ENCODE data around the gene PDE2A.

The PDE2A gene

DNA sequence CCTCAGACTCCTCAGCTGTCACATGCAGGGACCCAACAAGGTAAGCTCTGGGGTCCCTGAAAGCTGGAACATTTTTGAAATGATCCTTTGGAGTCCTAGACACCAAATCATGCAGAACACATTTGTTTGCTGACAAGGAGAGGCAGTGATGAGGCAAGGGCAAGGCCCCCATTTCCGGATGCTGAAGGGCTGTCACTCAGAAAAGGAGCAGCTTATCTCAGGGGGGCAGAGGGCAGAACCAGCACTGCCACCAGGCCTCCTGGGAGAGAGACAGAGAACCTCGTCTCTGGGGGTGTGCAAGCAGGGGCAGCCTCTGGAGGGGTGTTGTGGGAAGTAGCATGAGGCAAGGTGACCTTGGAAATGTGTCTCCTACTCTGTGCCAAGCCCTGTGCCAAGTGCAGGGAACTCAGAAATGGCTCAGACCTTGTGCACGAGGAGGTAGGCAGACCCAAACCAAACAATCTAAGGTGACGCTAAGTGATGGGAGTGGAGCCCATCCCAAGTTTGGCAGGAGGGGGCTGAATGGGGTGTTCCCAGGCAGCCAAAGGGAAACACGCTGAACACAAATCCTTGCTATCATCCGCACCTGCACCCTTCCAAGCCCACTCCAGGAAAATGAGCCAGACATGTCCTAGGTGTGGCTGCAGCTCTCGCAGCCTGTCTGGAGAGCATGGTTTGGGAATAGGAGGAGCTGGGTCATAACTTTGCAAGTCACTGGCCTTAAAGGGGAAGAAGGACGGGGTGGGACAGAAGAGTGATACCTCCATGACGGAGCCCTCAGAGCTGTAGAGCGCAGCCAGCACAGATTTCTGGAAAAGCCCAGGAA lies 94.2 kb downstream of the PDE2A start:
- Histone ChIP-seq H3K9me3 (ENCODE audit: control insufficient read depth, low read length) (no peaks in the 10 kb centered on the region), H3K36me3 (ENCODE audit: control insufficient read depth, insufficient read depth, low read length) (no peaks in the 10 kb centered on the region), H3K27me3 (replicated peaks; ENCODE audit: control insufficient read depth, insufficient read depth, low read length, poor library complexity, severe bottlenecking) (no peaks in the 10 kb centered on the region), H3K4me3 (ENCODE audit: insufficient read depth, low read depth, low read length, poor library complexity, severe bottlenecking) (no peak overlapping the region), H3K4me1 (ENCODE audit: control insufficient read depth, insufficient read depth, low read length, poor library complexity, severe bottlenecking) (peaks cover 11% of the 10 kb centered on the region), H3K27ac (ENCODE audit: insufficient read depth, low read length, poor library complexity, severe bottlenecking) (no peak overlapping the region)
- no peak for DNase-seq

DNA sequence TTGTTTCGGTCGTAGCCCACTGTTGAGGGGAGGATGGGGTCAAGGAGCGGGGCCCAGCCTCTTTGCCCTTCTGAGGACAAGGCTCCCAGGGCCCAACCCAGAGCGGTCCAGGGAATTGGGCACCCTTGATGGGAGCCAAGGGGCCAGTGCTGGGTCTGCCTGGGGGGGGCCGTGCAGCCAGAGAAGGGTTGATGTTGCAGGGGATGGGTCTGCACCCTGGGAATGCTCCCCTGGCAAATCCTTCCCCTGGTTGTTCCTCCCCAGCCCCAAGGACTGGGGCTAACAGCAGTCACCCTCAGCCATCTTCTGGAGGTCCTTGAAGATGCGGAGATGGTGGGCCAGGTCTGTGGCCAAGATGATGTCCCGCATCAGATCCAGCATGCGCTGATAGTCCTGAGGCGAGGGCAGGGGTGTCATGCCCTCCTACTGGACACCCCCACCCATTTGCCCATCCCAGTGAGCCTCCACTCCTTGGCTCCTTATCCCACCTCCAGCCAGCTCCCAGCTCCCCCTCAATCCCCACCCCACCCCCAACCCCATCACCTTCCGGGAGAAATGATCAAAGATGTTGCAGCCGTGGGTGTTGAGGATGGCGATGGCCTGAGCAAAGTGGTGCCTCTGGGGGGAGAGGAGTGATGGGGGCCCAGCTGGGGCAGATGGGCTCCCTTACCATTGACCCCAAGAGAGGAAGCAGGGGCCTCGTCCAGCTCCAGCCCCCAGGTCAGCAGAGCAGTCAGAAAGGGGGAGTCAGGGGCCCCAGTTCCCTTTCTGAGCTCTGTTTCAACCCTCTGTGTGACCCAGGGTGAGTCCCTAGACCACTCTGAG lies 95.0 kb downstream of the PDE2A start:
- Histone ChIP-seq H3K27ac (ENCODE audit: insufficient read depth, low read length, poor library complexity, severe bottlenecking) (no peak overlapping the region), H3K27me3 (replicated peaks; ENCODE audit: control insufficient read depth, insufficient read depth, low read length, poor library complexity, severe bottlenecking) (no peaks in the 10 kb centered on the region), H3K9me3 (ENCODE audit: control insufficient read depth, low read length) (no peaks in the 10 kb centered on the region), H3K4me3 (ENCODE audit: insufficient read depth, low read depth, low read length, poor library complexity, severe bottlenecking) (no peak overlapping the region), H3K36me3 (ENCODE audit: control insufficient read depth, insufficient read depth, low read length) (no peaks in the 10 kb centered on the region), H3K4me1 (ENCODE audit: control insufficient read depth, insufficient read depth, low read length, poor library complexity, severe bottlenecking) (peaks cover 3% of the 10 kb centered on the region)
- no peak for DNase-seq

DNA sequence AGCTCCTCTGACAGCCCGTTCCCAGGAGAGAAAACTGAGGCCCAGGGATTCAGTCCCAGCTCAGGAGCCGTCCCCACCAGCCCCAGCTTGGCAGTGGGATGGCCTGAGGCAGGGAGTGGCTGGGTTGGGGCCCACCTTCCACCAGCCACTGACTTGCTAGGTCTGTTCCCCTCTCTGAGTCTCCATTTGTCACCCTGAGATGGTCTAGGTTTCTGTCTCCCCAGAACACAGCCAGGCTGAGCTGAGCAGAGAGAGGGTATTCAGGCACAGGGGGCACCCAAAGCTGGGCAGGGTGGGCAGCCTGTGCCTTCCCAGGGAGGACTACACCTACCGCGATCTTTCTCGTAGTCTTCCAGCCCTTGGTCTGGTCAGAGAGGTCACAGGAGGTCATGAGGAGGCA lies 95.7 kb downstream of the PDE2A start:
- Histone ChIP-seq H3K27me3 (replicated peaks; ENCODE audit: control insufficient read depth, insufficient read depth, low read length, poor library complexity, severe bottlenecking) (no peaks in the 10 kb centered on the region), H3K4me1 (ENCODE audit: control insufficient read depth, insufficient read depth, low read length, poor library complexity, severe bottlenecking) (peaks cover under 1% of the 10 kb centered on the region), H3K27ac (ENCODE audit: insufficient read depth, low read length, poor library complexity, severe bottlenecking) (no peak overlapping the region), H3K36me3 (ENCODE audit: control insufficient read depth, insufficient read depth, low read length) (no peaks in the 10 kb centered on the region), H3K4me3 (ENCODE audit: insufficient read depth, low read depth, low read length, poor library complexity, severe bottlenecking) (no peak overlapping the region), H3K9me3 (ENCODE audit: control insufficient read depth, low read length) (no peaks in the 10 kb centered on the region)
- DNase-seq, result no peak

DNA sequence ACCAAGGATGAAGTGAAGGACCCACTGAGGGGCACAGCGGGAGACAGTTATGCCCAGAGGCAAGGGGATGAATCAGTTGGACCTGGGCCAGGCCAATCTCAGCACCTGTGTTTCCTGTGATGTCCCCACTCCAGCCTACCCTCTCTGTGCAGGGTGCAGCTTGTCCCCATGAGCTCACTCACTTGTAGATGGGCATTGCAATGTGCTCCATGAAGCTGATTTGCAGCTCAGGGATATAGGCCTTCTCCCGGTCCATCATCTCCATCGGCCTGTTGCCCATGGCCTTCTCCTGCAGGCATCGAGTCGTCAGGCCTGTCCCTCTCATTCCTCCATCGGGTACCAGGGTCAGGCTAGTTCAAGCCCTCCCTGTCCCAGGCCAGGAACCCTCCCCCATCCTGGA lies 96.2 kb downstream of the PDE2A start:
- no peak overlapping the region for H3K4me3 ChIP-seq (ENCODE audit: insufficient read depth, low read depth, low read length, poor library complexity, severe bottlenecking)
- H3K27me3 ChIP-seq (replicated peaks; ENCODE audit: control insufficient read depth, insufficient read depth, low read length, poor library complexity, severe bottlenecking), result no peaks in the 10 kb centered on the region
- H3K4me1 ChIP-seq (ENCODE audit: control insufficient read depth, insufficient read depth, low read length, poor library complexity, severe bottlenecking), result peaks cover 2% of the 10 kb centered on the region
- no peaks in the 10 kb centered on the region for H3K36me3 ChIP-seq (ENCODE audit: control insufficient read depth, insufficient read depth, low read length)
- H3K27ac ChIP-seq (ENCODE audit: insufficient read depth, low read length, poor library complexity, severe bottlenecking), result no peak overlapping the region
- H3K9me3 ChIP-seq (ENCODE audit: control insufficient read depth, low read length), result no peaks in the 10 kb centered on the region
- DNase-seq, result no peak

DNA sequence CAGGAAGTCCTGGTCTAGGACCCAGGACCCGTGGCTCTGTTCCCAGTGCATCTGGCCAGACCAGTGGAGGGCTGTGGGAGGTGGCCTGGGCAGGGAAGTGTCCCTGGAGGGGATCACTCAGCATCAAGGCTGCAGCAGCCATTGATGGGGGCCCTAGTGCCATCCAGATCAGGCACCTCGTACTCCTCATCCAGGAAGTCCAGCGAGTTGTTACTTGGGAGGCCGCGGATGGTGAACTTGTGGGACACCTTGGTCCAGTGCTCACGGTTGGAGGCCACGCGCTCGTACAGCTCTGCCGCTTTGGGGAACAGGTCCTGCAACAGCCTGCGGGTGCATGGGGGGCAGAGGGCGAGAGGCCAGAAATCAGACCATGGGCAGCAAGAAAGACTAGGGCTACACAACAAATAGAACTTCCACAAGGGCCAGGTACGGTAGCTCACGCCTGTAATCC lies 96.9 kb downstream of the PDE2A start:
- H3K9me3 ChIP-seq (ENCODE audit: control insufficient read depth, low read length), result no peaks in the 10 kb centered on the region
- peaks cover 2% of the 10 kb centered on the region for H3K4me1 ChIP-seq (ENCODE audit: control insufficient read depth, insufficient read depth, low read length, poor library complexity, severe bottlenecking)
- H3K27me3 ChIP-seq (replicated peaks; ENCODE audit: control insufficient read depth, insufficient read depth, low read length, poor library complexity, severe bottlenecking), result no peaks in the 10 kb centered on the region
- no peak for DNase-seq
- H3K36me3 ChIP-seq (ENCODE audit: control insufficient read depth, insufficient read depth, low read length), result no peaks in the 10 kb centered on the region
- H3K27ac ChIP-seq (ENCODE audit: insufficient read depth, low read length, poor library complexity, severe bottlenecking), result no peak overlapping the region
- no peak overlapping the region for H3K4me3 ChIP-seq (ENCODE audit: insufficient read depth, low read depth, low read length, poor library complexity, severe bottlenecking)

DNA sequence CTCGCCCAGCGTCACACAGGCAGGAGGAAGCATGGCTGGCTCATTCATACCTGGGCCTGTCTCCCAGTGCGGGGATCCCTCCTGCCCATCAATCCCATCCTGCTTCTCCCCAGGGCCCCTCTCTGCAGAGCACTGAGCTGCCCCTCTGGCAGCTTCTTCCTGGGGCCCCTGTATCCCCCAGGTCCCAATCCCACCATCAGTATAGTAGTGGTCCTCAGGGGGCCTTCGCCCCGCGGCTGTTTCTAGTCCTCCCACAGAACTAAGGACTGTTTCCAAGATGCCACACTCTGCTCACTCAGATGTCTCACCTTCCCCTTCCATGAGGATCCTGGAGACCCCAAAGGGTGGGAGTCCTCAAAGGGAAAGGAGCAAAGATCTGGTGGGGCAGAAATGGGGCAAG lies 97.6 kb downstream of the PDE2A start:
- no peak for DNase-seq
- Histone ChIP-seq H3K4me3 (ENCODE audit: insufficient read depth, low read depth, low read length, poor library complexity, severe bottlenecking) (no peak overlapping the region), H3K27ac (ENCODE audit: insufficient read depth, low read length, poor library complexity, severe bottlenecking) (no peak overlapping the region), H3K9me3 (ENCODE audit: control insufficient read depth, low read length) (no peaks in the 10 kb centered on the region), H3K4me1 (ENCODE audit: control insufficient read depth, insufficient read depth, low read length, poor library complexity, severe bottlenecking) (peaks cover 2% of the 10 kb centered on the region), H3K36me3 (ENCODE audit: control insufficient read depth, insufficient read depth, low read length) (no peaks in the 10 kb centered on the region), H3K27me3 (replicated peaks; ENCODE audit: control insufficient read depth, insufficient read depth, low read length, poor library complexity, severe bottlenecking) (no peaks in the 10 kb centered on the region)

DNA sequence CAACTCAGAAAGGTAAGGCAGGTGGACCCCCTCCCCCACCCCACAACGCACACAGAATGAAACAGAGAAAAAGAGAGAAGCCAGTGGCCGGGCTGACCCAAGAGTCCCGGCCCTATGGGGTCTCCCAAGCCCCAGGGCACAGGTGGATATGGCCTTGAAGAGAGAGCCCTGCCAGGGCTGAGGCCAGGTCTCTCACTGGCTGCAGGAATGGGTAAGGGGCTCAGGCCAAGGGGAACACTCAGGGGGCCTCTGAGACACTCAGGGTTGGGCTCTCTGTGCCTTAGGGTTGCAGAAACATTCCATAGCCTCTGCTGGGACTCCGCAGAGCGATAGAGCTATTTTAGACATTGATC lies 98.0 kb downstream of the PDE2A start:
- H3K36me3 ChIP-seq (ENCODE audit: control insufficient read depth, insufficient read depth, low read length), result no peaks in the 10 kb centered on the region
- H3K4me1 ChIP-seq (ENCODE audit: control insufficient read depth, insufficient read depth, low read length, poor library complexity, severe bottlenecking), result peaks cover 2% of the 10 kb centered on the region
- H3K4me3 ChIP-seq (ENCODE audit: insufficient read depth, low read depth, low read length, poor library complexity, severe bottlenecking), result no peak overlapping the region
- H3K27me3 ChIP-seq (replicated peaks; ENCODE audit: control insufficient read depth, insufficient read depth, low read length, poor library complexity, severe bottlenecking), result no peaks in the 10 kb centered on the region
- no peak overlapping the region for H3K27ac ChIP-seq (ENCODE audit: insufficient read depth, low read length, poor library complexity, severe bottlenecking)
- no peak for DNase-seq
- H3K9me3 ChIP-seq (ENCODE audit: control insufficient read depth, low read length), result no peaks in the 10 kb centered on the region

DNA sequence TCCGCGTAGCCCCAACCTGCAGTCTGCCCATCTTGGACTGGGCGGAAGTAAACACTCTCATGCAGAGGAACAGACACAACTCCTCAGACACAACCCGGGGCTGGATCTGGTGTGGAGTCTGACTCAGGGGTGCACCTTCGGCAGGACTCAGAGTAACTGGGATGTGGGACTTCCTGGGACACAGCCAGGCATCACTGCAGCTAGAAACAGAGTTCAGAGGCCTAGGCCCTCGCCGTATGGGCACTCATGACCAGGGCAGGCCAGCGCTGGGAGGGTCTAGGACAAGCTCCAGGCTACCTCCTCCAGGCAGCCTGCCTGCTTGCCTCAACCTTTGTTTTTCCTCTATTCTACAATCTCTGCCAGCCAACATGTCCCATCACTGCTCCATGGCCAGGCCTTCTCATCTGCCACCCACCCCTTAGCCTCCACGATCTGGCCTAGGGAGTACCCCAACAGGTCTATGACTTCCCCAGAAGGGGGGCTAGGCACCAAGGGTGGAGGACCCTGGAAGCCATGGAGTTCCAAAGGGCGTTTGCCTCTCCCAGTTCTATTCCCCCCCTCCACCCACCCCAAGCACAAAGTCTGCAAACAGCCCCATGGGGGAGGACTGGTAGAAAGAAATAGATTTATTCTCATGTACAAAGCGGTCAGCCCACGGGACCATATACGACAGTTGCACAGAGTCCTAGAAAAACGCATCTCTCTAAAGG lies 98.5 kb downstream of the PDE2A start:
- DNase-seq, result no peak
- Histone ChIP-seq H3K27me3 (replicated peaks; ENCODE audit: control insufficient read depth, insufficient read depth, low read length, poor library complexity, severe bottlenecking) (no peaks in the 10 kb centered on the region), H3K4me1 (ENCODE audit: control insufficient read depth, insufficient read depth, low read length, poor library complexity, severe bottlenecking) (peaks cover 2% of the 10 kb centered on the region), H3K4me3 (ENCODE audit: insufficient read depth, low read depth, low read length, poor library complexity, severe bottlenecking) (no peak overlapping the region), H3K36me3 (ENCODE audit: control insufficient read depth, insufficient read depth, low read length) (no peaks in the 10 kb centered on the region), H3K9me3 (ENCODE audit: control insufficient read depth, low read length) (no peaks in the 10 kb centered on the region), H3K27ac (ENCODE audit: insufficient read depth, low read length, poor library complexity, severe bottlenecking) (no peak overlapping the region)

DNA sequence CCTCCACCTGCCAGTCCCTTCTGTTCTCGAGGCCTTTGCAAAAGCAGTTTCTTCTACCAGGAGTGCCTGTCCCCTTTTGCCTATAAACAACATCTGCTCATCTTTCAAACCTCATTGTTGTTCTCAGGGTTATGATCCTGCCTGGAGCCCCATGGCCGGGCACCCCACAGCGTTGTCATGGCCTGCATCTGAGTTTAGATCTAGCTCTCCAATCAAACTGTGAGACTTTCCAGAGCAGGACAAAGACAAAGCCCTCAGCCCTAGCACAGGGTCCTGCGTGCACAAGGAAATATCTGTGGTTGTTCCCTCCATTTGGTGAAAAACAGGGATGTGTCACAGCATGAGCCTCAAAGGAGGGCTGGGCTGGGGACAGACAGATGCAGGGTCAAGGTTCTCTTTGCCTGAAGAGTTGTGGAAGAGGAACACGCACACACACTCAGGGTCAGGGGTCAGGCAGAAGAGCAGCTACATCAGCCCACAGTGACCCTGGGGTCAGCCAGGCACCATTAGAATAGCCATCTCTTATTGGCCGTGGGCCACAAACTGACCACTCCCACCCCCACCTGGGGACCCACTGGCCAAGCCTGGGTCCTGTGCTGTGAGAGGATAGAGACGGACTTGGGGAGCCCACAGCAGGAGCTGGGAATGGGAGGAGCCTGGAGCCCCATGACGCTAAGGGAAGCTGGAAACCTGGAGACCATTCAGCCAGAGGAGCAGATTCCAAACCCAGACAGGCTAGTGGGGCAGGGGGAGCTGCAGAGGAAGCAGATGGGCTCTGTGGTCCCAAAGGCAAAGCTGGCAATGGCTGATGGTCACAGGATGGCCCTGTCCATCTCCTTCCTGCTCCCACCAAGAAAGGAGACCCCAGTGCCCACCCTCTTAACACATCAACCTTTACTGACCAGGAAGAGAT lies 99.4 kb downstream of the PDE2A start:
- Histone ChIP-seq H3K9me3 (ENCODE audit: control insufficient read depth, low read length) (no peaks in the 10 kb centered on the region), H3K4me3 (ENCODE audit: insufficient read depth, low read depth, low read length, poor library complexity, severe bottlenecking) (no peak overlapping the region), H3K4me1 (ENCODE audit: control insufficient read depth, insufficient read depth, low read length, poor library complexity, severe bottlenecking) (peaks cover 2% of the 10 kb centered on the region), H3K27ac (ENCODE audit: insufficient read depth, low read length, poor library complexity, severe bottlenecking) (no peak overlapping the region), H3K36me3 (ENCODE audit: control insufficient read depth, insufficient read depth, low read length) (no peaks in the 10 kb centered on the region), H3K27me3 (replicated peaks; ENCODE audit: control insufficient read depth, insufficient read depth, low read length, poor library complexity, severe bottlenecking) (no peaks in the 10 kb centered on the region)
- DNase-seq, result no peak

Measured in effector memory CD4-positive, alpha-beta T cell (primary cell).